GM23338 (cell line): ENCODE results near the gene AP3D1.

ENCODE experiments used
- CTCF ChIP-seq, 2 experiments: fragments of 200-600 bp in 1 of 2; sonication (generic) in 1 of 2; conservative IDR thresholded peaks; 2 replicates each; pipeline versions ENCODE4 v1.5.1 to v1.6.1; 2016 to 2017; ENCODE audit warnings: antibody characterized with exemption in 2 of 2, low read depth in 2 of 2, mild to moderate bottlenecking in 2 of 2, moderate library complexity in 1 of 2
- EZH2 ChIP-seq: fragments of 200-600 bp; sonication (generic); IDR thresholded peaks from one replicate; pipeline ENCODE4 v1.8.0; 2017; ENCODE audit warnings: antibody characterized with exemption, mild to moderate bottlenecking, low read depth; ENCODE audit not compliant: unreplicated experiment
- EZH2phosphoT487 ChIP-seq: fragments of 200-600 bp; sonication (generic); IDR thresholded peaks from one replicate; pipeline ENCODE4 v1.8.1; 2018; ENCODE audit warnings: antibody characterized with exemption; ENCODE audit not compliant: unreplicated experiment
- POLR2AphosphoS5 ChIP-seq: IDR thresholded peaks from 2 replicates; pipeline ENCODE4 v1.6.1; 2016; ENCODE audit warnings: antibody characterized with exemption, low read depth

GRCh38 chr19:2171349-2172145, 20.2 kb upstream of the AP3D1 start:
- TF ChIP-seq CTCF (conservative IDR thresholded peaks at IDR 0.05; ENCODE audit: low read depth in 2 of 2) = peak; percentile 33 to 44; a peak in 3 of 4 replicates
- no peak for TF ChIP-seq EZH2
- no peak for TF ChIP-seq POLR2AphosphoS5
- TF ChIP-seq EZH2phosphoT487 = no peak
